Body of pancreas (tissue), 4 donors: Measurements from ENCODE around the gene MAP7D2.

ENCODE experiments used
- POLR2A ChIP-seq, 3 donors: fragments of 450-650 bp; IDR thresholded peaks; one replicate each; pipeline ENCODE4 v1.6.1; 2016; ENCODE audit warnings: antibody characterized with exemption in 3 of 3, mild to moderate bottlenecking in 2 of 3
- TF ChIP-seq, protein P1 (sequence below), 7 experiments: fragments of 450-650 bp in 4 of 7; fragments of 200-600 bp in 3 of 7; sonication (generic) in 3 of 7; IDR thresholded peaks; one replicate each; pipeline ENCODE4 v1.5.1; 2016 to 2019; ENCODE audit warnings: antibody characterized with exemption in 7 of 7

DNA sequence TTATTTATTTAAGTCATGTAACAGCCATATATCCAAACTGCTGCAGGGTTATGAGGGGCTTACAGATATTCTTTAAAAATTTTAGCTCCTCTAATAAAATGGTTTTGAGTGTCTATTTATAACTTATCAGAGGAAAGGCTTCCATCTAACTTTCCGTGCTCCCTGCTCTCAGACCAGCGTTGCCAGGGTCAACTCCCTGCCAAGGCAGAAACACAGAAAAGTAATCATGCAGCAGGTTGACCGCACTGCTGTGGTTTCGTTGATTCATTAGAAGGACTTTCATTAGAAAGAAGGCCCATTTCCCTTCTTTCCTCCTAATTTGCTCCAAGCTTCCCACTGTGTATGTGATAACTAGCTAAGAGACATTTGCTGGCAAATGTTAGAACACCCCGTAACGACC is 159.8 kb downstream of the MAP7D2 start:
- no peak for TF ChIP-seq POLR2A (IDR thresholded peaks at IDR 0.05)
- TF ChIP-seq, protein P1, sequence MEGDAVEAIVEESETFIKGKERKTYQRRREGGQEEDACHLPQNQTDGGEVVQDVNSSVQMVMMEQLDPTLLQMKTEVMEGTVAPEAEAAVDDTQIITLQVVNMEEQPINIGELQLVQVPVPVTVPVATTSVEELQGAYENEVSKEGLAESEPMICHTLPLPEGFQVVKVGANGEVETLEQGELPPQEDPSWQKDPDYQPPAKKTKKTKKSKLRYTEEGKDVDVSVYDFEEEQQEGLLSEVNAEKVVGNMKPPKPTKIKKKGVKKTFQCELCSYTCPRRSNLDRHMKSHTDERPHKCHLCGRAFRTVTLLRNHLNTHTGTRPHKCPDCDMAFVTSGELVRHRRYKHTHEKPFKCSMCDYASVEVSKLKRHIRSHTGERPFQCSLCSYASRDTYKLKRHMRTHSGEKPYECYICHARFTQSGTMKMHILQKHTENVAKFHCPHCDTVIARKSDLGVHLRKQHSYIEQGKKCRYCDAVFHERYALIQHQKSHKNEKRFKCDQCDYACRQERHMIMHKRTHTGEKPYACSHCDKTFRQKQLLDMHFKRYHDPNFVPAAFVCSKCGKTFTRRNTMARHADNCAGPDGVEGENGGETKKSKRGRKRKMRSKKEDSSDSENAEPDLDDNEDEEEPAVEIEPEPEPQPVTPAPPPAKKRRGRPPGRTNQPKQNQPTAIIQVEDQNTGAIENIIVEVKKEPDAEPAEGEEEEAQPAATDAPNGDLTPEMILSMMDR (IDR thresholded peaks at IDR 0.05) = no peak
